GM12875 (cell line): ENCODE data around the gene ELK1.

Source experiments
- H3K4me3 ChIP-seq: one replicate; pipeline ENCODE4 v1.5.1; 2011; ENCODE audit warnings: low read depth, low read length, control low read depth
- CTCF ChIP-seq: IDR thresholded peaks from 2 replicates; pipeline ENCODE4 v1.5.1; 2011; ENCODE audit warnings: low read depth, mild to moderate bottlenecking, control low read depth, inconsistent platforms, low read length, moderate library complexity, borderline replicate concordance; ENCODE audit not compliant: insufficient read depth

ELK1 gene

GRCh38 chrX:47658301-47658683 is 7.9 kb upstream of the ELK1 start:
- peak overlapping the region; percentile 50 for H3K4me3 ChIP-seq
- no peak for TF ChIP-seq CTCF

GRCh38 chrX:47651043-47651905 is 911 bp upstream of the ELK1 start:
- H3K4me3 ChIP-seq = peak overlapping the region; percentile 47
- TF ChIP-seq CTCF = no peak

- no peak for TF ChIP-seq CTCF
- H3K4me3 ChIP-seq = peak overlapping the region; percentile 83
Measured at GRCh38 chrX:47649781-47650163, 591 bp downstream of the ELK1 start.

- H3K4me3 ChIP-seq = peak overlapping the region; percentile 83
- TF ChIP-seq CTCF = no peak
Measured at GRCh38 chrX:47649271-47649670, 1.1 kb downstream of the ELK1 start.

- TF ChIP-seq CTCF = no peak
- no peak overlapping the region for H3K4me3 ChIP-seq
Measured at GRCh38 chrX:47648376-47648775, 2.0 kb downstream of the ELK1 start.

GRCh38 chrX:47646636-47647035 is 3.7 kb downstream of the ELK1 start:
- no peak overlapping the region for H3K4me3 ChIP-seq
- no peak for TF ChIP-seq CTCF

GRCh38 chrX:47645530-47645929 is 4.8 kb downstream of the ELK1 start:
- TF ChIP-seq CTCF = no peak
- H3K4me3 ChIP-seq = no peak overlapping the region
